Upper lobe of left lung (tissue), 6 donors: ENCODE results near the gene WDR90. TPM values are rescaled to one million over a fixed set of nuclear protein-coding genes. Genes with fewer than 3 reads are reported as not detected.
A peak's percentile ranks its signal among the peaks of the same experiment; 100 is the strongest.

Experiments
- ATAC-seq, 2 donors: fragments of 200-7000 bp; cut with Tn5 transposase; one replicate each; pipeline ENCODE4 v1.9.1; 2022; ENCODE audit warnings: mild to moderate bottlenecking in 2 of 2, moderate library complexity in 2 of 2; ENCODE audit not compliant: low FRiP score in 2 of 2
- DNase-seq, 2 donors: peaks; one replicate each; pipeline ENCODE4 v3.0.0-alpha.2; 2019 to 2020
- H3K27ac ChIP-seq, 4 donors: fragments of 200-600 bp; sonication (generic); one replicate each; pipeline ENCODE4 v1.5.1; 2016 to 2019
- H3K27me3 ChIP-seq, 4 donors: fragments of 200-600 bp; sonication (generic); one replicate each; pipeline ENCODE4 v1.5.1; 2017 to 2019
- H3K36me3 ChIP-seq, 4 donors: fragments of 200-600 bp; sonication (generic); one replicate each; pipeline ENCODE4 v1.5.1; 2016 to 2019
- H3K4me1 ChIP-seq, 4 donors: fragments of 200-600 bp; sonication (generic); one replicate each; pipeline ENCODE4 v1.5.1; 2018 to 2019
- H3K4me3 ChIP-seq, 4 donors: fragments of 200-600 bp; sonication (generic); one replicate each; pipeline ENCODE4 v1.5.1; 2017 to 2019; ENCODE audit warnings: mild to moderate bottlenecking in 2 of 4, moderate library complexity in 1 of 4
- H3K9me3 ChIP-seq, 4 donors: fragments of 200-600 bp; sonication (generic); one replicate each; pipeline ENCODE4 v1.5.1; 2018 to 2019
- EP300 ChIP-seq, 4 donors: sonication (generic); formaldehyde crosslinking; IDR thresholded peaks; one replicate each; pipeline ENCODE4 v1.5.1; 2017; ENCODE audit warnings: antibody characterized with exemption in 4 of 4, control low read depth in 2 of 4
- POLR2A ChIP-seq, 4 donors: fragments of 450-650 bp; IDR thresholded peaks; one replicate each; pipeline ENCODE4 v1.5.1; 2016 to 2017; ENCODE audit warnings: antibody characterized with exemption in 4 of 4, mild to moderate bottlenecking in 2 of 4
- POLR2AphosphoS5 ChIP-seq, 2 donors: sonication (generic); formaldehyde crosslinking; IDR thresholded peaks; one replicate each; pipeline ENCODE4 v1.5.1; 2017; ENCODE audit warnings: antibody characterized with exemption in 2 of 2
- WGBS, 2 donors: methylation state at CpG; one replicate each; pipeline ENCODE4 v1.1.5; 2017 to 2018; 5-methylcytosine and 5-hydroxymethylcytosine counted together
- total RNA-seq, 6 donors: library from RNA; depleted of rRNA in 4 of 6; stranded (reverse); fragments of >200 nt in 4 of 6; gene quantifications; one replicate each; pipeline versions ENCODE4 v1.1.0 to v1.2.1, GENCODE V29; 2016 to 2021
- TF ChIP-seq, protein P1 (sequence below), 6 experiments: fragments of 450-650 bp in 4 of 6; fragments of 200-600 bp in 2 of 6; sonication (generic) in 2 of 6; IDR thresholded peaks; one replicate each; pipeline ENCODE4 v1.5.1; 2016 to 2019; ENCODE audit warnings: antibody characterized with exemption in 6 of 6
- donor health status: DM: no; HTN: no; CAD: no; lungs with moderate emphysema.
- donor health status: DM: no; HTN: yes; CAD: no; lungs with severe emphysema.

Gene WDR90
- total RNA-seq, 6 donors from 2014 or later, result 18.8 to 174 (median 34.1) TPM

DNA sequence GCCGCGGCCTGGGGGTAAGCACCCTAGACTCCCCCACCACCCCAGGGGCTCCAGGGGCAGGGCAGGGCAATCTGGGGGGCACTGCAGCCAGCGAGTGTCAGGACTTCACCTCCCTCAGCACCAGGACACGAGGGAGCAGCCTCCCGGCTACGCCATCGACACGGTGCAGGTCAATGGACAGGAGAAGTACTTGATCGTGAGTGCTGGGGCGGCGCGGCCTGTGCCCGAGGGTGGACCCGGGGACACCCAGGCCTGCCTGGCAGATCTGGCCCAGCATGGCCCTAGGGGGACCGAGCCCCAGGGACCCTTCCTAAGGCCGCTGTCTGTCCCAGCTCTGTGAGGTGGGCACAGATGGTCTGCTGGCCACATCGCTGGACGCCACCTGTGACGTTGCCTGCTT is 23.2 kb downstream of the WDR90 start:
- TF ChIP-seq POLR2AphosphoS5 (IDR thresholded peaks at IDR 0.05) (no peak), POLR2A (IDR thresholded peaks at IDR 0.05) (no peak), EP300 (IDR thresholded peaks at IDR 0.05) (no peak)
- TF ChIP-seq, protein P1, sequence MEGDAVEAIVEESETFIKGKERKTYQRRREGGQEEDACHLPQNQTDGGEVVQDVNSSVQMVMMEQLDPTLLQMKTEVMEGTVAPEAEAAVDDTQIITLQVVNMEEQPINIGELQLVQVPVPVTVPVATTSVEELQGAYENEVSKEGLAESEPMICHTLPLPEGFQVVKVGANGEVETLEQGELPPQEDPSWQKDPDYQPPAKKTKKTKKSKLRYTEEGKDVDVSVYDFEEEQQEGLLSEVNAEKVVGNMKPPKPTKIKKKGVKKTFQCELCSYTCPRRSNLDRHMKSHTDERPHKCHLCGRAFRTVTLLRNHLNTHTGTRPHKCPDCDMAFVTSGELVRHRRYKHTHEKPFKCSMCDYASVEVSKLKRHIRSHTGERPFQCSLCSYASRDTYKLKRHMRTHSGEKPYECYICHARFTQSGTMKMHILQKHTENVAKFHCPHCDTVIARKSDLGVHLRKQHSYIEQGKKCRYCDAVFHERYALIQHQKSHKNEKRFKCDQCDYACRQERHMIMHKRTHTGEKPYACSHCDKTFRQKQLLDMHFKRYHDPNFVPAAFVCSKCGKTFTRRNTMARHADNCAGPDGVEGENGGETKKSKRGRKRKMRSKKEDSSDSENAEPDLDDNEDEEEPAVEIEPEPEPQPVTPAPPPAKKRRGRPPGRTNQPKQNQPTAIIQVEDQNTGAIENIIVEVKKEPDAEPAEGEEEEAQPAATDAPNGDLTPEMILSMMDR (IDR thresholded peaks at IDR 0.05), result no peak
- ATAC-seq (no peak), DNase-seq (peak in 1 of 2 donors; percentile 84)
- Histone ChIP-seq H3K4me1 (peaks cover 26 to 50% (median 28%) of the 10 kb centered on the region in 4 donors), H3K36me3 (peaks cover 24 to 52% (median 46%) of the 10 kb centered on the region in 4 donors), H3K27ac (no peak overlapping the region), H3K27me3 (no peaks in the 10 kb centered on the region), H3K9me3 (no peaks in the 10 kb centered on the region), H3K4me3 (no peak overlapping the region)
- whole genome bisulfite sequencing, 2 donors, result 97 to 100% methylated on average over 2 to 13 of the region's 19 CpGs

DNA sequence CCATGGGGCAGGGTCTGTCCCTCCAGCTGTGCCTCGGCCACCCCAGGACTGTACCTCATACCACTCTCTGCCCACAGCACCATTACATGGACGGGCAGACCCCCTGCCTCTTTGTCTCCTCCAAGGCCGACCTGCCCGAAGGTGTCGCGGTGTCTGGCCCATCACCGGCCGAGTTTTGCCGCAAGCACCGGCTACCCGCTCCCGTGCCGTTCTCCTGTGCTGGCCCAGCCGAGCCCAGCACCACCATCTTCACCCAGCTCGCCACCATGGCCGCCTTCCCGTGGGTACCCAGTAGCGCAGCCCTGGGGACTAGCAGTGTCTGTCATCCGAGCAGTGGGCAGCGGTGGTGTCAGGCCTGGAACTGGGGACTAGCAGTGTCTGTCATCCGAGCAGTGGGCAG is 23.7 kb downstream of the WDR90 start:
- Histone ChIP-seq H3K4me1 (peaks cover 22 to 46% (median 24%) of the 10 kb centered on the region in 4 donors), H3K4me3 (no peak overlapping the region), H3K27me3 (no peaks in the 10 kb centered on the region), H3K27ac (no peak overlapping the region), H3K9me3 (no peaks in the 10 kb centered on the region), H3K36me3 (peaks cover 24 to 52% (median 46%) of the 10 kb centered on the region in 4 donors)
- no peak for TF ChIP-seq POLR2A (IDR thresholded peaks at IDR 0.05)
- TF ChIP-seq, protein P1 (IDR thresholded peaks at IDR 0.05), result no peak
- TF ChIP-seq EP300 (IDR thresholded peaks at IDR 0.05), result no peak
- TF ChIP-seq POLR2AphosphoS5 (IDR thresholded peaks at IDR 0.05), result no peak
- peak in 1 of 2 donors; percentile 82 for DNase-seq
- no peak for ATAC-seq
- WGBS, 2 donors, result 95 to 99% methylated on average over 20 to 21 of the region's 21 CpGs

DNA sequence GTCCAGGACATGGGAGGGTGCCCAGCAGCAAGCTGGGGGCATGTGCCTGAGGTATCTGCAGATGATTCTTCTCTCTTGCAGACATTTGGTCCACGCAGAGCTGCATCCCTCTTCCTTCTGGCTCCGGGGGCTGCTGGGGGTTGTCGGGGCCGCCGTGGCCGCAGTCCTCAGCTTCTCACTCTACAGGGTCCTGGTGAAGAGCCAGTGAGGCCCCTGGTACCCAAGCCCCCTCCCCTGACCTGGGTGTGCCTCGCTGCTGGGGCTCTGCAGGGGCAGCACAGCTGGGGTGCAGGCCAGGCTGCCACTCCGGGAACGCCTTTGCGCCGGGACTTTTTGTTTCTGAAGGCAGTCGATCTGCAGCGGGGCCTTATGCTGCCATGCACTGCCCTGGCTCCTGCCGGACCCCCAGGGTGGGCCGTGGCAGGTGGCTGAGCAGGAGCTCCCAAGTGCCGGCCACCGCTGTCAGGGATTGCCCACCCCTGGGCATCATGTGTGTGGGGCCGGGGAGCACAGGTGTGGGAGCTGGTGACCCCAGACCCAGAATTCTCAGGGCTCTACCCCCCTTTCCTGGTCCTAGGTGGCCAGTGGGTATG is 24.3 kb downstream of the WDR90 start:
- no peak overlapping the region for H3K27ac ChIP-seq
- H3K9me3 ChIP-seq, result no peaks in the 10 kb centered on the region
- ATAC-seq (no peak), DNase-seq (peak in 1 of 2 donors; percentile 74)
- no peaks in the 10 kb centered on the region for H3K27me3 ChIP-seq
- no peak overlapping the region for H3K4me3 ChIP-seq
- peaks cover 22 to 43% (median 23%) of the 10 kb centered on the region in 4 donors for H3K4me1 ChIP-seq
- 93% methylated on average over 13 of the region's 18 CpGs; no CpG with 5 or more reads in 1 of the 2 donors for WGBS, 2 donors
- TF ChIP-seq, protein P1 (IDR thresholded peaks at IDR 0.05), result no peak
- TF ChIP-seq POLR2A (IDR thresholded peaks at IDR 0.05), result no peak
- peaks cover 24 to 52% (median 46%) of the 10 kb centered on the region in 4 donors for H3K36me3 ChIP-seq

DNA sequence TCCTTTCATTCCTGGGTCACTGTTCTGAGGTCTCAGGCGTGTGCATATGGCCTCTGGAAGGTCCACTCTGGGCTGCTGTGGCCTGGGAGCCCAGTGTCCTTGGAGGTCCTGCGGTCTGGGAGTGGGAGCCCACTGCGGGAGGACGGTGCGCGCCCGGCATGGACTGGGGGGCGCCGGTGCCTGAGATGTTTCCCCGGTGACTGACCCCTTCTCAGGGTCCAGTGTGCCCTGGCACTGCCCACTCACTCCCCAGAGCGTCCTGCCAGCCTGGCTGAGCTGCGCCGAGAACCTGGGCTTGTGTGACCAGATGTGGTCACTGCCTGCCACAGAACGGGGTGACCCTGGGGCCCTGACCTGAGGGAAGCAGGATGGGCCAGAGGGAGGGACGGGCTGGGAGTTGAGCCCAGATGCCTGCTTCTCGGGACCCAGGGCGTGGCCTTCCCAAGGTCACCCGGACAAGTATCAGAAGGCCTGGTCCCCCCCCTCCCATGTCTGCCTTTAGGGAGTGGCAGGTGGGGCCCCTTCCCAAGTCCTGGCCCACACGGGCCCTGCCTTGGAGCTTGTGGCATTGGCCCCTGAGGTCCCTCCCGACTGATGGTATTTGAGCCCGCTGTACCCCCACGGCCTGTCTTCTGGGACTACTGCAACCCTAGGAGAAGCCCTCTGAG is 25.2 kb downstream of the WDR90 start:
- no peak overlapping the region for H3K27ac ChIP-seq
- no peaks in the 10 kb centered on the region for H3K27me3 ChIP-seq
- ATAC-seq, result no peak
- whole genome bisulfite sequencing, 2 donors, result 87 to 100% methylated on average over 1 to 21 of the region's 22 CpGs
- peaks cover 24 to 48% (median 44%) of the 10 kb centered on the region in 4 donors for H3K36me3 ChIP-seq
- H3K4me3 ChIP-seq, result no peak overlapping the region
- TF ChIP-seq POLR2A (IDR thresholded peaks at IDR 0.05), result no peak
- TF ChIP-seq, protein P1 (IDR thresholded peaks at IDR 0.05), result no peak
- no peak for TF ChIP-seq EP300 (IDR thresholded peaks at IDR 0.05)
- no peak for TF ChIP-seq POLR2AphosphoS5 (IDR thresholded peaks at IDR 0.05)
- peak in 1 of 2 donors; percentile 80 for DNase-seq
- no peaks in the 10 kb centered on the region for H3K9me3 ChIP-seq
- H3K4me1 ChIP-seq, result peaks cover 15 to 39% (median 19%) of the 10 kb centered on the region in 4 donors
